PC-3 (cell line): ENCODE results near the gene ASMTL. TPM values are rescaled to one million over a fixed set of nuclear protein-coding genes. Genes with fewer than 3 reads are reported as not detected.

ENCODE experiments used
- ATAC-seq: fragments of 200-7000 bp; cut with Tn5 transposase; 2 replicates; pipeline ENCODE4 v1.9.1; 2020; ENCODE audit warnings: mild to moderate bottlenecking, moderate library complexity
- BruUV-seq: library from RNA; stranded (reverse); fragments of 400-500 nt; replicated peaks from 2 replicates; lab custom pipeline; 2021; lab: Mats Ljungman, UMichigan
- CTCF ChIA-PET: fragments of 300-600 bp; sonication (Branson Sonifier 250); formaldehyde crosslinking; loops from one replicate; lab custom pipeline; 2022; ENCODE audit warnings: antibody characterized with exemption; lab: Charles Lee
- POLR2A ChIA-PET: fragments of 300-600 bp; sonication (Branson Sonifier 250); formaldehyde crosslinking; loops from one replicate; lab custom pipeline; 2022; ENCODE audit warnings: antibody characterized with exemption; ENCODE audit not compliant: unreplicated experiment; lab: Charles Lee
- DNase-seq: peaks from one replicate; pipeline ENCODE4 v3.0.0-alpha.2; 2015
- H2AFZ ChIP-seq: fragments of 300-600 bp; sonication (generic); 2 replicates; pipeline ENCODE4 v1.6.0; 2016; ENCODE audit warnings: antibody characterized with exemption, low read length
- H3F3A ChIP-seq: fragments of 300-600 bp; sonication (generic); one replicate; pipeline ENCODE4 v1.6.0; 2017; ENCODE audit warnings: antibody characterized with exemption, low read length, control low read depth, mild to moderate bottlenecking; ENCODE audit not compliant: unreplicated experiment
- H3K27ac ChIP-seq: fragments of 300-600 bp; sonication (generic); 2 replicates; pipeline ENCODE4 v1.5.1; 2016; ENCODE audit warnings: mild to moderate bottlenecking, low read length
- H3K27me3 ChIP-seq: fragments of 300-600 bp; sonication (generic); 2 replicates; pipeline ENCODE4 v1.6.1; 2016; ENCODE audit warnings: low read length, mixed read lengths
- H3K36me3 ChIP-seq: fragments of 300-600 bp; sonication (generic); 2 replicates; pipeline ENCODE4 v1.6.1; 2016; ENCODE audit warnings: low read depth, mixed run types, low read length, mixed read lengths
- H3K4me1 ChIP-seq: fragments of 300-600 bp; sonication (generic); 2 replicates; pipeline ENCODE4 v1.5.1; 2016; ENCODE audit warnings: low read length; ENCODE audit not compliant: insufficient read depth
- H3K4me2 ChIP-seq: fragments of 300-600 bp; sonication (generic); 2 replicates; pipeline ENCODE4 v1.6.0; 2016; ENCODE audit warnings: low read length
- H3K4me3 ChIP-seq: fragments of 300-600 bp; sonication (generic); 2 replicates; pipeline ENCODE4 v1.5.1; 2016; ENCODE audit warnings: mild to moderate bottlenecking, low read length, mixed read lengths
- H3K79me2 ChIP-seq: fragments of 300-600 bp; sonication (generic); 2 replicates; pipeline ENCODE4 v1.6.1; 2017; ENCODE audit warnings: low read length, mixed read lengths
- H3K9ac ChIP-seq: fragments of 300-600 bp; sonication (generic); 2 replicates; pipeline ENCODE4 v1.6.0; 2016; ENCODE audit warnings: mild to moderate bottlenecking, low read length
- H3K9me2 ChIP-seq: fragments of 300-600 bp; sonication (generic); replicated peaks from 2 replicates; pipeline ENCODE4 v1.6.1; 2016; ENCODE audit warnings: mixed run types, low read length, mixed read lengths
- H3K9me3 ChIP-seq: fragments of 300-600 bp; sonication (generic); 2 replicates; pipeline ENCODE4 v1.6.1; 2016; ENCODE audit warnings: low read length, mixed read lengths
- H4K20me1 ChIP-seq: fragments of 300-600 bp; sonication (generic); 2 replicates; pipeline ENCODE4 v1.6.1; 2016; ENCODE audit warnings: low read length, mixed read lengths
- CTCF ChIP-seq: fragments of 300-600 bp; sonication (generic); conservative IDR thresholded peaks from 2 replicates; pipeline ENCODE4 v1.5.1; 2017; ENCODE audit warnings: antibody characterized with exemption, low read depth, mild to moderate bottlenecking, low read length
- EZH2 ChIP-seq: fragments of 300-600 bp; sonication (generic); IDR thresholded peaks from one replicate; pipeline ENCODE4 v1.6.1; 2017; ENCODE audit warnings: antibody characterized with exemption, mild to moderate bottlenecking, low read length; ENCODE audit not compliant: unreplicated experiment
- EZH2phosphoT487 ChIP-seq: fragments of 300-600 bp; sonication (generic); IDR thresholded peaks from 2 replicates; pipeline ENCODE4 v1.6.1; 2018; ENCODE audit warnings: mild to moderate bottlenecking, antibody characterized with exemption, low read length, borderline replicate concordance
- intact Hi-C: fragments of 100-400 bp; cut with micrococcal nuclease; formaldehyde crosslinking; loops from 2 replicates; pipeline ENCODE4 v1.9.0; 2023
- total RNA-seq: library from RNA; depleted of rRNA; stranded (reverse); fragments of >200 nt; gene quantifications from 2 replicates; pipeline ENCODE4 v1.2.3, GENCODE V29; 2014

The ASMTL gene
- total RNA-seq, 1 experiment from 2014 or later: 6.7 TPM

- ChIA-PET CTCF (no interaction called here), POLR2A (no interaction called here)
- Histone ChIP-seq H3K4me1 (peaks cover 8% of the 10 kb centered on the region; the same call in 1 of the 2 replicates), H3K9me3 (no peaks in the 10 kb centered on the region), H3K9me2 (no peaks in the 10 kb centered on the region), H3F3A (no peaks in the 10 kb centered on the region), H3K4me3 (no peak overlapping the region), H3K27me3 (no peaks in the 10 kb centered on the region), H3K27ac (no peak overlapping the region), H2AFZ (no peak overlapping the region), H4K20me1 (no peaks in the 10 kb centered on the region), H3K36me3 (peaks cover 8% of the 10 kb centered on the region; the same call in 1 of the 2 replicates), H3K4me2 (no peak overlapping the region), H3K9ac (no peak overlapping the region), H3K79me2 (no peaks in the 10 kb centered on the region)
- intact Hi-C loops: no loop called here
- TF ChIP-seq EZH2 (no peak), CTCF (no peak)
- DNase-seq (no peak), ATAC-seq (peak; percentile 11; the same call in 1 of the 2 replicates)
- BruUV-seq: no TSS peak
These were observed 33.0 kb downstream of the ASMTL start for GRCh38 chrX:1419545-1420355.

GRCh38 chrX:1418901-1419544 lies 33.7 kb downstream of the ASMTL start:
- Histone ChIP-seq H4K20me1 (no peaks in the 10 kb centered on the region), H3K79me2 (no peaks in the 10 kb centered on the region), H3F3A (no peaks in the 10 kb centered on the region), H3K4me1 (peaks cover 8% of the 10 kb centered on the region; the same call in 1 of the 2 replicates), H3K9me2 (no peaks in the 10 kb centered on the region), H3K4me2 (peak overlapping the region; percentile 75), H3K27me3 (no peaks in the 10 kb centered on the region), H2AFZ (peak overlapping the region; percentile 43; the same call in 1 of the 2 replicates), H3K4me3 (peak overlapping the region; percentile 50), H3K27ac (peak overlapping the region; percentile 50), H3K36me3 (peaks cover 8% of the 10 kb centered on the region; the same call in 1 of the 2 replicates), H3K9ac (peak overlapping the region; percentile 12; the same call in 1 of the 2 replicates), H3K9me3 (no peaks in the 10 kb centered on the region)
- ChIA-PET POLR2A (no interaction called here), CTCF (no interaction called here)
- peak; percentile 65 for DNase-seq
- BruUV-seq: no TSS peak
- peak; percentile 57 for ATAC-seq
- intact Hi-C loops: no loop called here
- TF ChIP-seq EZH2: no peak
- TF ChIP-seq EZH2phosphoT487: no peak
- TF ChIP-seq CTCF: no peak
